Measurements from ENCODE around the gene REG1B.

Gene REG1B

GRCh38 chr2:79087785-79088364 lies at the start of gene REG1B:
Gene REG1B, minus strand, starts transcription at chr2:79087993. Its CDS starts 381 bp downstream, at chr2:79087612.
- DNase-seq (ENCODE audit: low read depth) = no peak
- H3K9me3 ChIP-seq (ENCODE audit: control insufficient read depth, low read length) = no peaks in the 10 kb centered on the region
- no peaks in the 10 kb centered on the region for H3K4me1 ChIP-seq (ENCODE audit: control insufficient read depth, insufficient read depth, low read length)
- no peak within 1 kb of the TSS for H3K9ac ChIP-seq (ENCODE audit: low read length)
- H3K36me3 ChIP-seq (ENCODE audit: control insufficient read depth, insufficient read depth, low read length, severe bottlenecking) = no peaks in the 10 kb centered on the region
- H3K27me3 ChIP-seq (replicated peaks; ENCODE audit: control insufficient read depth, insufficient read depth, low read length) = no peaks in the 10 kb centered on the region
- H3K4me3 ChIP-seq (ENCODE audit: low read length) = no peak within 1 kb of the TSS

- H3K4me3 ChIP-seq (ENCODE audit: low read length) = no peak overlapping the region
- H3K27me3 ChIP-seq (replicated peaks; ENCODE audit: control insufficient read depth, insufficient read depth, low read length) = no peaks in the 10 kb centered on the region
- DNase-seq (ENCODE audit: low read depth) = no peak
- H3K9me3 ChIP-seq (ENCODE audit: control insufficient read depth, low read length) = no peaks in the 10 kb centered on the region
- H3K4me1 ChIP-seq (ENCODE audit: control insufficient read depth, insufficient read depth, low read length) = no peaks in the 10 kb centered on the region
- no peaks in the 10 kb centered on the region for H3K36me3 ChIP-seq (ENCODE audit: control insufficient read depth, insufficient read depth, low read length, severe bottlenecking)
- no peak overlapping the region for H3K9ac ChIP-seq (ENCODE audit: low read length)
These were observed 43.9 kb upstream of the REG1B start for GRCh38 chr2:79131687-79132086.

GRCh38 chr2:79129804-79130203 lies 42.0 kb upstream of the REG1B start:
- H3K9me3 ChIP-seq (ENCODE audit: control insufficient read depth, low read length) = no peaks in the 10 kb centered on the region
- no peak overlapping the region for H3K4me3 ChIP-seq (ENCODE audit: low read length)
- no peaks in the 10 kb centered on the region for H3K27me3 ChIP-seq (replicated peaks; ENCODE audit: control insufficient read depth, insufficient read depth, low read length)
- no peak overlapping the region for H3K9ac ChIP-seq (ENCODE audit: low read length)
- H3K4me1 ChIP-seq (ENCODE audit: control insufficient read depth, insufficient read depth, low read length) = no peaks in the 10 kb centered on the region
- no peak for DNase-seq (ENCODE audit: low read depth)
- H3K36me3 ChIP-seq (ENCODE audit: control insufficient read depth, insufficient read depth, low read length, severe bottlenecking) = no peaks in the 10 kb centered on the region

GRCh38 chr2:79129260-79129659 lies 41.5 kb upstream of the REG1B start:
- no peak overlapping the region for H3K9ac ChIP-seq (ENCODE audit: low read length)
- no peaks in the 10 kb centered on the region for H3K27me3 ChIP-seq (replicated peaks; ENCODE audit: control insufficient read depth, insufficient read depth, low read length)
- no peak for DNase-seq (ENCODE audit: low read depth)
- no peak overlapping the region for H3K4me3 ChIP-seq (ENCODE audit: low read length)
- no peaks in the 10 kb centered on the region for H3K4me1 ChIP-seq (ENCODE audit: control insufficient read depth, insufficient read depth, low read length)
- H3K9me3 ChIP-seq (ENCODE audit: control insufficient read depth, low read length) = no peaks in the 10 kb centered on the region
- H3K36me3 ChIP-seq (ENCODE audit: control insufficient read depth, insufficient read depth, low read length, severe bottlenecking) = no peaks in the 10 kb centered on the region

GRCh38 chr2:79128406-79128805 lies 40.6 kb upstream of the REG1B start:
- no peaks in the 10 kb centered on the region for H3K9me3 ChIP-seq (ENCODE audit: control insufficient read depth, low read length)
- H3K4me3 ChIP-seq (ENCODE audit: low read length) = no peak overlapping the region
- H3K4me1 ChIP-seq (ENCODE audit: control insufficient read depth, insufficient read depth, low read length) = no peaks in the 10 kb centered on the region
- H3K27me3 ChIP-seq (replicated peaks; ENCODE audit: control insufficient read depth, insufficient read depth, low read length) = no peaks in the 10 kb centered on the region
- no peaks in the 10 kb centered on the region for H3K36me3 ChIP-seq (ENCODE audit: control insufficient read depth, insufficient read depth, low read length, severe bottlenecking)
- no peak overlapping the region for H3K9ac ChIP-seq (ENCODE audit: low read length)
- DNase-seq (ENCODE audit: low read depth) = no peak

- Histone ChIP-seq H3K9ac (ENCODE audit: low read length) (no peak overlapping the region), H3K36me3 (ENCODE audit: control insufficient read depth, insufficient read depth, low read length, severe bottlenecking) (no peaks in the 10 kb centered on the region), H3K4me3 (ENCODE audit: low read length) (no peak overlapping the region), H3K27me3 (replicated peaks; ENCODE audit: control insufficient read depth, insufficient read depth, low read length) (no peaks in the 10 kb centered on the region), H3K4me1 (ENCODE audit: control insufficient read depth, insufficient read depth, low read length) (no peaks in the 10 kb centered on the region), H3K9me3 (ENCODE audit: control insufficient read depth, low read length) (no peaks in the 10 kb centered on the region)
- DNase-seq (ENCODE audit: low read depth) = no peak
These were observed 37.9 kb upstream of the REG1B start for GRCh38 chr2:79125721-79125985.

- no peak overlapping the region for H3K9ac ChIP-seq (ENCODE audit: low read length)
- no peaks in the 10 kb centered on the region for H3K36me3 ChIP-seq (ENCODE audit: control insufficient read depth, insufficient read depth, low read length, severe bottlenecking)
- no peaks in the 10 kb centered on the region for H3K27me3 ChIP-seq (replicated peaks; ENCODE audit: control insufficient read depth, insufficient read depth, low read length)
- H3K4me3 ChIP-seq (ENCODE audit: low read length) = no peak overlapping the region
- H3K9me3 ChIP-seq (ENCODE audit: control insufficient read depth, low read length) = no peaks in the 10 kb centered on the region
- DNase-seq (ENCODE audit: low read depth) = no peak
- H3K4me1 ChIP-seq (ENCODE audit: control insufficient read depth, insufficient read depth, low read length) = no peaks in the 10 kb centered on the region
These were observed 37.3 kb upstream of the REG1B start for GRCh38 chr2:79124907-79125720.

- Histone ChIP-seq H3K36me3 (ENCODE audit: control insufficient read depth, insufficient read depth, low read length, severe bottlenecking) (no peaks in the 10 kb centered on the region), H3K9ac (ENCODE audit: low read length) (no peak overlapping the region), H3K4me3 (ENCODE audit: low read length) (no peak overlapping the region), H3K27me3 (replicated peaks; ENCODE audit: control insufficient read depth, insufficient read depth, low read length) (no peaks in the 10 kb centered on the region), H3K4me1 (ENCODE audit: control insufficient read depth, insufficient read depth, low read length) (no peaks in the 10 kb centered on the region), H3K9me3 (ENCODE audit: control insufficient read depth, low read length) (no peaks in the 10 kb centered on the region)
- DNase-seq (ENCODE audit: low read depth) = no peak
These were observed 34.9 kb upstream of the REG1B start for GRCh38 chr2:79122676-79123075.

- no peaks in the 10 kb centered on the region for H3K4me1 ChIP-seq (ENCODE audit: control insufficient read depth, insufficient read depth, low read length)
- no peaks in the 10 kb centered on the region for H3K36me3 ChIP-seq (ENCODE audit: control insufficient read depth, insufficient read depth, low read length, severe bottlenecking)
- no peak within 1 kb of the TSS for H3K4me3 ChIP-seq (ENCODE audit: low read length)
- H3K9me3 ChIP-seq (ENCODE audit: control insufficient read depth, low read length) = no peaks in the 10 kb centered on the region
- no peak for DNase-seq (ENCODE audit: low read depth)
- H3K27me3 ChIP-seq (replicated peaks; ENCODE audit: control insufficient read depth, insufficient read depth, low read length) = no peaks in the 10 kb centered on the region
- H3K9ac ChIP-seq (ENCODE audit: low read length) = no peak within 1 kb of the TSS
These were observed 32.5 kb upstream of the REG1B start, which contains the start of gene REG1A for GRCh38 chr2:79120194-79120713. Gene REG1A, plus strand, starts transcription at chr2:79120488. Its CDS starts 374 bp downstream, at chr2:79120862.

- DNase-seq (ENCODE audit: low read depth) = no peak
- H3K36me3 ChIP-seq (ENCODE audit: control insufficient read depth, insufficient read depth, low read length, severe bottlenecking) = no peaks in the 10 kb centered on the region
- H3K4me1 ChIP-seq (ENCODE audit: control insufficient read depth, insufficient read depth, low read length) = no peaks in the 10 kb centered on the region
- H3K9ac ChIP-seq (ENCODE audit: low read length) = no peak overlapping the region
- no peaks in the 10 kb centered on the region for H3K27me3 ChIP-seq (replicated peaks; ENCODE audit: control insufficient read depth, insufficient read depth, low read length)
- no peaks in the 10 kb centered on the region for H3K9me3 ChIP-seq (ENCODE audit: control insufficient read depth, low read length)
- no peak overlapping the region for H3K4me3 ChIP-seq (ENCODE audit: low read length)
These were observed 29.5 kb upstream of the REG1B start for GRCh38 chr2:79116997-79117928.

Data from adipocyte (in vitro differentiated cells).